ENCODE measurements around the gene TJP1.
"Not testable (repeated sequence)": the region's sequence is repeated elsewhere in the genome, so short reads cannot be mapped to it uniquely, and the experiment has no call there.

Gene TJP1

DNA sequence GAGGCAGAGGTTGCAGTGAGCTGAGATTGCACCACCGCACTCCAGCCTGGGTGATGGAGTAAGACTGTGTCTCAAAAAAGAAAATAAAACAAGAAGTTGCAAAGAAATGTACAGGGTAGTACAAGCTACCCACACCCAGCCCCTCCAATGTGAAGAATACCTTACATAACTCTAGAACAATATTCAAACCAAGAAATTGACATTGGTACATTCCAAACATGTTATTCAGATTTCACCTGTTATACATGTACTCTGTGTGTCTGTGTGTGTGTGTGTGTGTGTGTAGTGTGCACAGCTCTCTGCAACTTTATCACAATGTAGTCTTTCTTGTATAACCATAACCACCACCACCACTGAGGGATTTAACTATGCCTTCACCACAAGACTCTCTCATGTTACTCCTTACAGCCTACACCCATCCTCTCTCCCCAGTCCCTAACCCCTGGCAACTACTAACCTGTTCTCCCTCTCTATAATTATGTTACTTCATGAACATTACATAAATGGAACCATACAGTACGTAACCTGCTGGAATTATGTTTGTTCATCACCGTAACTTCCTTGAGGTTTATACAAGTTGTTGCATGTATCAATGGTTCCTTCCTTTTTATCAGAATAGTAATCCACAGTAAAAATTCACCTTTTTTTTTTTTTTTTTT is 16.2 kb upstream of the TJP1 start:
- no peak for DNase-seq

DNA sequence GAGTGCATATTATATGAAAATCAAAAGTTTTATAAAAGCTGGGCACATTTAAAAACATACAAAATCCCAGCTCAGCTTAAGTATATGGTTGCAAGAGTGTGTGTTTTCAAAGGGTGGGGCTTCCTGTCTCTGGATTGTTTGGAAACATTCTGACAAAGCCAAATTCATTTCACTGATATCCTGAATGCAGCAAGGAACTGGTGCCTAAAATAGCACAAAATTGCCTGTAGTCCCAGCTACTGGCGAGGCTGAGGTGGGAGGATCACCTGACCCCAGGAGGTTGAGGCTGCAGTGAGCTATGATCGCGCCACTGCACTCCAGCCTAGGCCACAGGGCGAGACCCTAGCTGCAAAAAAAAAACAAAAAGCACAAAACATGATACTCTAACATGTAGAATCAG is 13.0 kb upstream of the TJP1 start:
- DNase-seq: no peak

DNA sequence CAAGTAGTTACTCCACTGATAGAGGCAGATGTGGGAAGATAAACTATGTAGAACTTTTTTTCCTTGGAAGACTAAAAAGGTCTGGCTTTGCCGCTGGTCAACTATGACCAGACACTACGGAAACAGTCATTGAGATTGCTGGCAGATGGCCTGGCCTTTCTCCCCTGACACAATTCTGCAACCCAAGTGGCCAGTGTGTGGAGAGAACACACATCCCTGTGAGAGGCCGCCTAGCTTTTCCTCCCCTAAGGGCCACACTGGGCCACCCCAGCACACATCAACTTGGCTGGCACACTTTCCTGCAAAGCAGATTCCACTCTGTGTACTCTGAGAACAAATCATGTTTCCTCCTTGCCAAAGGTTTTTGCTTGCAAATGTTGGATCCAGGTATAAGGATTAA is 10.4 kb upstream of the TJP1 start:
- DNase-seq: no peak

- no peak for DNase-seq
Observed at GRCh38 chr15:29826908-29827820, 4.9 kb upstream of the TJP1 start.

DNA sequence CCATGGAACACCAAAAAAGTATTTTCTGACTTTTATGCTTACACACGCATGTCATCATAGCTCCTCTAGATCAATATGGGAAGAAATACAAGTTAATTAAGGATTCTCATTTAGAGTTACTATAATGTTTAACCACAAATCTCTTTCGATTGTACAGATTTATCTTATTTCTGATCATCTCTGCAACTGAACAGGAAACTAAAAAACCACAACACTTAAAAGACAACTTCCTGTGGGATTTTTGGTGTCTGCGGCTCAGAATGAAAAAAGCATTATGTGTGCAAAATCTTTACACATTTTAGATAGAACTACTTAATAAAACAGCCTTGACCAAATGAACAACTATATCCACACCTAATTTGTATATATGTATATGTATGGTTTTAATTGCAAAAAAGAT is 3.0 kb upstream of the TJP1 start:
- no peak for DNase-seq

DNA sequence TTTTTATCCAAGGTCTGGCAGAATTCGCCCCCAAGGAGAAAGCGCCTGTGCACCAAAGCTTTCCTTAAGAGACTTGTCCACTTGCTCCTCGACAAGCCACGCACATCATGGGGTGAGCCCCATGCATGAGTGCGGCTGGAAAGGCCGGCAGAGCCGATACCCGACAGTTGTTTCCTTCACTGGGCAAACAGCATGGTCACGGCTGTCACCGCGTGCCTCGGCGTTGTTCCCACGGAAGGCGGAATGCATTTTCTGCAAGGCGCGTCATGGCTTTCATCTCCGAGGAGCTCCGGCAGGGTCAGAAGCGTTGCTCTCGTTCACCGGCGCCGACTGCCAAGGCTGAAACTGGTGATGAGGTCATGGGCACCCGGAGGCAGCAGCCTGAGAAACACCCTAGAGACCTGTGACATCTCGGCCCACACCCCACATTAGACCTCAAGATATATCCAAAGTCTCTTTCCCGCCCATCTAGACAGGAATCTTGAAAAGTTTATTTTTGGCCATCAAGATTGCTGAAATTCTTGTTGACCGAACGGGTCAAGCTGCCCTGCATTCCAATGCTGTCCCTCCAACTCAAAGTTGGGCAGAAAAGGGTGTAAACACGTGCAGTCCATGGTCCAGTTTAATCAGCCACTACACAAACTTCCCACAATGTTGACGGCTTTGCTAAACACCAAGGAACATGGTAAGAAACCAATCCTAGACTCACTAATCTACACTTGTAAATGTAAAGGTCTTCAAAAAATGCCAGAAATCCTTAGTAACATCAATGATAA is 604 bp upstream of the TJP1 start:
- no peak for DNase-seq

- no peak for DNase-seq
Observed at GRCh38 chr15:29821416-29822099, 710 bp downstream of the TJP1 start.

GRCh38 chr15:29820394-29821154 is 1.7 kb downstream of the TJP1 start:
- DNase-seq: no peak

- no peak for DNase-seq
Observed at GRCh38 chr15:29819979-29820378, 2.3 kb downstream of the TJP1 start.

DNA sequence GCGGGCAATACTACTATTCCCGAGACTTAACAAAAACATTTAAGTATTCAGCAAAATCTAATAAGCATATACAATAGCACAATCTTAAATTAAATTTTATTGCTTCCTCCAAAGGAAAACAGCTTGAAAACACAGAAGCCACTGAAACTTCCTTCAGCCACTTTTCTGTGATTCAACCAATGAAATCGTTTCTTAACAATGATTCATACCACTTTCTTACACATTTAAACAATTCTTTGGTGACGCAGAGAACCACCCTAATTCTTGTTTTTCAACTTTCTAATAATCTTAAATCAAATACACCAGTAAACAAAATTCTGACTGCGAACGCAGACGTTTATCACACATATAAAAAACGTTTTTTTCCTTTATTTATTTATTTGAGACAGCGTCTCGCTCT is 4.1 kb downstream of the TJP1 start:
- no peak for DNase-seq

- DNase-seq: not testable (repeated sequence)
Observed at GRCh38 chr15:29817455-29817854, 4.8 kb downstream of the TJP1 start.

- DNase-seq: no peak
Observed at GRCh38 chr15:29815000-29815710, 7.1 kb downstream of the TJP1 start.

- DNase-seq: no peak
Observed at GRCh38 chr15:29813009-29813408, 9.3 kb downstream of the TJP1 start.

DNA sequence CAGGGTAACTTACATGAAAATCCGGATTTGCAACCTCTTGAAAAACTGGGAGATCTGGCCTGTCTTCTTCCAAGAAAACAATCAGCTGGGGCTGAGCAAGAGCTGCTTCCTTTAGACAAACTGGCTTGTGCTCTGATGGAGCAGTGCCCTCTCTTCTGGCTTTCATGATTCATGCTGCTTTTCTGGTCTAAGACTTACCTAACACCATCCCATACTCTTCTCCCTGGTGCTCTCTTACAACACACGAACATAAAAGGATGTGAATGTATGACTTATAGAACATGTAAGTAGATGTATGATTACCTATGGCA is 9.9 kb downstream of the TJP1 start:
- no peak for DNase-seq

- no peak for DNase-seq
Observed at GRCh38 chr15:29811691-29812383, 10.4 kb downstream of the TJP1 start.

DNA sequence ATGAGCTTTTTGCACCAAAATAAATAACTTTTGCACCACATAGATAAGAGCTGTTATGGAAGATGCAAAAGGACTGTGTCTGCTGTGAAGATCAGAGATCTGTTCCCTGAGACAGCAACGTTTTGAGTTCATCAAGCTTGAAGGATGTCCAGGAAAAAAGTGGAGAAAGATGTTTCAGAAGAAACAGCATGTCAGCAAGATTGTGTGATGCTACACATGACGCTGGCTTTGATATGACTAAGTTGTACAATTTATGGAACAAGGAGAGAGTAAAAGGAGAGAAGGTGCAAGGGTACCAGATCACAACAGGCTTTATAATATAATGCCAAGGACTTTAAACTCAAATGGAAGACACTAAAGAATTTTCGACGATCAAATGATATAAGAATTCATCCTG is 16.6 kb downstream of the TJP1 start:
- no peak for DNase-seq

GRCh38 chr15:29805043-29805707 is 17.1 kb downstream of the TJP1 start:
- DNase-seq: no peak

DNA sequence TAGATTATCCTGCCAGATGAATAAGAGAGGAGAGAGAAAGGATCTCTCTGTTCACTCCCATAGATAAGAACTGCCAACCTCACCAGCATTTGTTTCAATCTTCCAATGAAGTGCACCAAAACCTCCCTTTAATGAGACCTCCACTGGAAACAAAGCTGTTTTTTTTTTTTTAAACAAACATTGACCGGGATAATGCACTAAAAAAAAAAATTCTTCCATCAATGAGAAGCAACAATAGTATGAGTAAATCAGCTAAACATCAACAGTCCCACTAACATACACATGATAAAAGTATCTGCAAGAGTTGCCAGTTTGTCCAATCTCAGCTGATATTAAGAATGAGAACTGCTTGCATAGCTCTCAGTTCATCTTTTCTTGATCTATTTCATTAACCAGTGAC is 19.9 kb downstream of the TJP1 start:
- no peak for DNase-seq

GRCh38 chr15:29800491-29801366 is 21.5 kb downstream of the TJP1 start:
- no peak for DNase-seq

- DNase-seq: no peak
Observed at GRCh38 chr15:29799859-29800258, 22.4 kb downstream of the TJP1 start.

All from DMS79 treated with DMSO at 0.1 percent for 48 hours (cell line).